ENCODE data around the gene RHEB. TPM values are rescaled to one million over a fixed set of nuclear protein-coding genes. Genes with fewer than 3 reads are reported as not detected.

RHEB gene
- total RNA-seq, 2 experiments from 2014 or later = 86.8 to 90.7 TPM

DNA sequence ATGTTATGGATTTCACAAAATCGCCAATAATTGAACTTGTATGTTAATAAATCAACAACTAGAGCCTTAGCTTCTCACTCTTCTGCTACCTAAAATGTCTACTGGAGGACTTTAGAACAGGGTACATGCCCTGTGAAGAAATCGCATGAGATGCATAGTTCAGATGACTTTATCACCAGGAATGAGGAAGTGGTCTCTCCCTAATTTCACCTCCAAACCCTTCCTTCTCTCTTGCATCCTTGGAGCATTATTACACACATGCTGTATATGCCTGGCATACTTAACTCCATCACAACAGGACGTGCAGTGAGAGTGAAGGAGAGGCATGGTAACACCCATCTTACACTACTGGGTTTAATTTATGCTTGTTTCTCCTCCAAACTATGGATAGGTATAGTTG lies 27.8 kb downstream of the RHEB start:
- ChIA-PET CTCF (interaction anchor here (0.9 to 2.1 kb wide), 2 partner anchors 9 to 21 kb away, joined by 3 to 6 read pairs; no protein-coding TSS in a partner anchor), POLR2A (interaction anchor here (0.6 kb wide), 1 partner anchor 13 kb away, joined by 3 read pairs; no protein-coding TSS in a partner anchor)
- no peak overlapping the region for H3K4me3 Mint-ChIP-seq
- no peaks in the 10 kb centered on the region for H3K27me3 Mint-ChIP-seq
- H3K36me3 Mint-ChIP-seq (ENCODE audit: low read depth) = peaks cover 24% of the 10 kb centered on the region
- no peaks in the 10 kb centered on the region for H3K9me3 Mint-ChIP-seq
- no peak for DNase-seq
- peaks cover 22% of the 10 kb centered on the region for H3K4me1 Mint-ChIP-seq
- no peak overlapping the region for H3K27ac Mint-ChIP-seq

DNA sequence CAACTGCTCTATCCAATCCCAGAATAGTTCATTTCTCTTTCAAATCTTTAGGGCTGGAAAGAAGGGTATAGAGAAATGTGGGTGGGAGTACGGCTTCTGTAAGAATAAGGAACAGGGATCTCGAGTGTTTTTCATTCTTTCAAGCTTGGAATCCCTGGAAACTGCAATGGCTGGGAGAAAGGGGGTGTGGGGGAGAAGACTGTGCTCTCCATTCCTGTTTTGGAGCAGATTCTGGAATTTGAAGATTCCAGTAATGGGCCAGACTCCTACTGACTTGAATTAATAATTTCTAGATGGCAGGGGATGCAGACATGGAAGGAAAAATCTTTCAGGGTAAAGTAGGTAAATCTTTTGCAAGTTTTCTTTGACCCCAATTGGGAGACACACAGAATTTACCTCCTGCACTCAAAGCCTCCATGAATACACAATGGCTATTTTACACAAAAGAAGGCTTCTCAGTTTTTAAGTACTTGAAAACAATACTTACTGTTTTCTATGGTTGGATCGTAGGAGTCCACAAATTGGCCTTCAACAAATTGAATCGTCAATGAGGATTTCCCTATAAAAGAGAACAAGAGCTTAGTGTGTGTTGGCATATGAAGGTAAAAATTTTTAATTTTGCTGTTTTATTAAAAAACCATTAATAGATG lies 29.1 kb downstream of the RHEB start:
- H3K9me3 Mint-ChIP-seq = no peaks in the 10 kb centered on the region
- POLR2A ChIA-PET = no interaction called here
- CTCF ChIA-PET = interaction anchor here (2.1 kb wide), 1 partner anchor 7 kb away, joined by 6 read pairs; no protein-coding TSS in a partner anchor
- DNase-seq = no peak
- H3K27me3 Mint-ChIP-seq = no peaks in the 10 kb centered on the region
- peaks cover 34% of the 10 kb centered on the region for H3K36me3 Mint-ChIP-seq (ENCODE audit: low read depth)
- H3K4me3 Mint-ChIP-seq = no peak overlapping the region
- no peak overlapping the region for H3K27ac Mint-ChIP-seq
- H3K4me1 Mint-ChIP-seq = peaks cover 20% of the 10 kb centered on the region

DNA sequence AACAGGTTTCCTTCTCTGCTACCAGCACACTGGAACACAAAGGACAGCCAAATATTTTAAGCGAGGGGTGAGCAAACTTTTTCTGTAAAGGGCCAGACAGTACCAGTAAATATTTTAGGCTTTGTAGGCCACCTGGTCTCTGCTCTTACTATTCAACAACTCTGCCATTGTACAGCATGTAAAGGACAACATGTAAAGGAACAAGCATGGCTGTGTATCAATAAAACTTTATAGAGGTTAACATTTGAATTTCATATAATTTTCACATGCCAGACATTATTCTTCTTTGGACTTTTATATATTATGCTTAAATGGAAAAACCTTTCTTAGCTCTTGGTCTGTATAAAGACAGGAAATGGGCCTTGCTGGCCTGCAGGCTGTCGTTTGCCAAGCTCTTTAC lies 30.2 kb downstream of the RHEB start:
- Mint-ChIP-seq H3K4me3 (no peak overlapping the region), H3K36me3 (ENCODE audit: low read depth) (peaks cover 41% of the 10 kb centered on the region), H3K9me3 (no peaks in the 10 kb centered on the region), H3K4me1 (peaks cover 15% of the 10 kb centered on the region), H3K27me3 (no peaks in the 10 kb centered on the region), H3K27ac (no peak overlapping the region)
- no peak for DNase-seq
- CTCF ChIA-PET = no interaction called here
- POLR2A ChIA-PET = no interaction called here

DNA sequence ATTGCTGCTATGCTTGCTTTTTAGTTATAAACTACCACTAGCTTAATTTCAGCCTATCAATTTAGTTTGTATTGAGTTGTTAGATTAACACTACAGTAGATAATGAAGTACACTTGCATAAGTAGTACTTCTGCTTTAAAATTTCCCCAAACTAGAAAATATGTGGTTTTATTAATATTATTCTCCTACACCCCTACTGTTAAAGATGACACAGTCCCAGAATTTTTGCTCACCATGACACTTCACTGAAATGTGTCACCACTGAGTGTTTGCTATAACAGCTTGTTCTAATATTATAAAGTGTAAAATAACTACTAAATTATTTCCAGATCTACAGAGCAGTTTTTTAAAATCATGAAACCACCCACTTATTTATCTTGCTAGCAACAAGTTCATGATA lies 31.6 kb downstream of the RHEB start:
- DNase-seq = no peak
- CTCF ChIA-PET = interaction anchor here (1.1 to 1.6 kb wide), 2 partner anchors 9 to 11 kb away, joined by 3 to 4 read pairs; no protein-coding TSS in a partner anchor
- Mint-ChIP-seq H3K36me3 (ENCODE audit: low read depth) (peaks cover 51% of the 10 kb centered on the region), H3K27ac (no peak overlapping the region), H3K4me1 (peaks cover 7% of the 10 kb centered on the region), H3K9me3 (no peaks in the 10 kb centered on the region), H3K4me3 (no peak overlapping the region), H3K27me3 (no peaks in the 10 kb centered on the region)
- POLR2A ChIA-PET = no interaction called here

DNA sequence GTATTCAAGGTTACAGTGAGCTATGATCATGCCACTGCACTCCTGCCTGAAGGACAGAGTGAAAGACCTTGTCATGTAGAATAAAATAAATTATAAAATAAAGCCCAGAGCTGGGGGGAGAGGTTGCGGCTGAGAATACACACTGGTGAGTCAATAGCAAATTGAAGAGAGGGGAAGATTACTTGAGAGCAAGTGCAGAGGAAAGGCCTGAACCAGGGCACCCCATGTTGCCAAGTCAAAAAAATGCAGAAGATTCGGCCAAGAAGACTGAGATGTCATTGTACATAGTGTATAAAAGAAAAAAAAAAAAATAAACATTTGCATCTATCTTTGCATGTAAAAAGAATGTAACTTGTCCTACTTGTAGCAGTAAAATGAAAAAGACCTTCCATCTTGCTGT lies 32.5 kb downstream of the RHEB start:
- CTCF ChIA-PET = interaction anchor here (1.1 to 1.8 kb wide), 2 partner anchors 12 to 38 kb away, joined by 3 to 5 read pairs; no protein-coding TSS in a partner anchor
- H3K27me3 Mint-ChIP-seq = no peaks in the 10 kb centered on the region
- no peaks in the 10 kb centered on the region for H3K9me3 Mint-ChIP-seq
- POLR2A ChIA-PET = no interaction called here
- H3K36me3 Mint-ChIP-seq (ENCODE audit: low read depth) = peaks cover 60% of the 10 kb centered on the region
- no peak overlapping the region for H3K27ac Mint-ChIP-seq
- peaks cover 14% of the 10 kb centered on the region for H3K4me1 Mint-ChIP-seq
- no peak overlapping the region for H3K4me3 Mint-ChIP-seq
- DNase-seq = no peak

DNA sequence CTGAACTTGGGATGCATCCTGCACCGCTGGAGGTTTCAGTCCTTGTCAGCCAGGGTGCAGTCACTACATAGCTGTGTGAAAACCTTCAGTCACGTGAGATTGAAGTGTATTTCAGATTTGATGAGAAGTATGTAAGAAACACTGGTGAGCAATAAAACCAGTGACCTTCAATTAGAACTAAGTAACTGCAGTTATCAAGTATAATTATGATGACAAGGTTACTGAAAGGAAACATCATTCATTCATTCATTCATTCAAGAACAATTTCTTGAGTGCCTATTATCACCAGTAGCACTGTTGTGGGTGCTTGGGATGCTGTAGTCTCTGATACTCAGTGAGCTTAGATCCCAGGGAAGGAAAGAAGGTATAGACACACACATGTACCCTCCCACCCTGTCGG lies 33.6 kb downstream of the RHEB start:
- CTCF ChIA-PET = interaction anchor here (0.6 to 1.8 kb wide), 4 partner anchors 15 to 37 kb away, joined by 3 to 5 read pairs (median 3); no protein-coding TSS in a partner anchor
- no peak overlapping the region for H3K27ac Mint-ChIP-seq
- no peak for DNase-seq

DNA sequence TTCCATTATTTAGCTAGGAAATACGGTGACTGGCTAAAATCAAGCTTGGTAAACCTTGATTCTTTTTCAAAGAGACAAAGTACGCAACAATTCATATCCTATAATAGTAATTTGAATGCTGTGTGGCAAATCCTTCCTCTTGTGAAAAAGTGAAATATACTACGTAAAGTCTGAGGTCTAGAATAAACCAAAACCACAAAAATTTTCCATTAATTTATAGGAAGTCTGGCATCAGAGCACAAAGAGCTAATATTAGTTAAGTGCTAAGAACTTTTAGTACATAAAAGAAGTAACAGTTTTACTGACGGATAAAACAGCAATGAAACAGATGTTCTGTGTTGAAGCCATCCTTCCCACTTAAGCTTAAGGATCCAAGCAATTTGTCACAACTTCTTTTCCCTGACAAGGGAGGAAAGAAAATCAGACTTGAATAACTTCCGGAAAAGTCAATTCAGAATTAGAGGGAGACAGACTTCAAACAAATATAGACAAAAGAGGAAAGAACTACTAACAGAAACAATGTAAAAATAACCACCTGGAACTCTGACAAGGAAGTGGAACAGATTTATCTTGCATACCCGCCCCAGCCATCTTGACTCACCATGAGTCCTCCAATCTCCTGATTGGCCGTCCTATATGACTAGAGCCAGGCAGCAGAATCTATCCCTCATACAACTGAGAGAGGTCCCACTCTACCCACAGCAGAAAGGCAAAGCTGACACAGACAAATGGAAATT lies 34.6 kb downstream of the RHEB start:
- Mint-ChIP-seq H3K27me3 (no peaks in the 10 kb centered on the region), H3K4me1 (peaks cover 18% of the 10 kb centered on the region), H3K9me3 (no peaks in the 10 kb centered on the region), H3K27ac (no peak overlapping the region), H3K4me3 (no peak overlapping the region), H3K36me3 (ENCODE audit: low read depth) (peaks cover 65% of the 10 kb centered on the region)
- ChIA-PET POLR2A (interaction anchor here (0.6 kb wide), 1 partner anchor 25 kb away, joined by 3 read pairs; no protein-coding TSS in a partner anchor), CTCF (interaction anchor here (0.8 to 1.4 kb wide), 3 partner anchors 14 to 20 kb away, joined by 3 to 4 read pairs (median 3); no protein-coding TSS in a partner anchor)
- no peak for DNase-seq

More for the DNA sequence above, 33.6 kb downstream of the RHEB start:
- Mint-ChIP-seq H3K36me3 (ENCODE audit: low read depth) (peaks cover 69% of the 10 kb centered on the region), H3K4me1 (peaks cover 16% of the 10 kb centered on the region), H3K9me3 (no peaks in the 10 kb centered on the region), H3K27me3 (no peaks in the 10 kb centered on the region), H3K4me3 (no peak overlapping the region)
- POLR2A ChIA-PET = no interaction called here

DNA sequence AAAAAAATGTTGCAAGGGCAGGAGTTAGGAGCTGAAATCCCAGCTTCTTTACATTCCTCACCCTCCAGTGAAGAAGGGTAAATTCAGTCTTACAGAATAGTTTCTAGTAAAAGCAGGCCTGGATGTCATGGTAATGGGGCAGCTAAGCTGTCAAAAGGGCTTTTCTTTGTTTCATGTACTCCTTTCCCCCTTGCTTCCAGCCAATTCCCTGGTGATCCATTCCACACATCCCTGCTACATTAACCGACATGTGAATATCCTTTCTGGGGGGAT lies 36.0 kb downstream of the RHEB start:
- CTCF ChIA-PET = interaction anchor here (2.1 kb wide), 1 partner anchor 8 kb away, joined by 6 read pairs; no protein-coding TSS in a partner anchor

DNA sequence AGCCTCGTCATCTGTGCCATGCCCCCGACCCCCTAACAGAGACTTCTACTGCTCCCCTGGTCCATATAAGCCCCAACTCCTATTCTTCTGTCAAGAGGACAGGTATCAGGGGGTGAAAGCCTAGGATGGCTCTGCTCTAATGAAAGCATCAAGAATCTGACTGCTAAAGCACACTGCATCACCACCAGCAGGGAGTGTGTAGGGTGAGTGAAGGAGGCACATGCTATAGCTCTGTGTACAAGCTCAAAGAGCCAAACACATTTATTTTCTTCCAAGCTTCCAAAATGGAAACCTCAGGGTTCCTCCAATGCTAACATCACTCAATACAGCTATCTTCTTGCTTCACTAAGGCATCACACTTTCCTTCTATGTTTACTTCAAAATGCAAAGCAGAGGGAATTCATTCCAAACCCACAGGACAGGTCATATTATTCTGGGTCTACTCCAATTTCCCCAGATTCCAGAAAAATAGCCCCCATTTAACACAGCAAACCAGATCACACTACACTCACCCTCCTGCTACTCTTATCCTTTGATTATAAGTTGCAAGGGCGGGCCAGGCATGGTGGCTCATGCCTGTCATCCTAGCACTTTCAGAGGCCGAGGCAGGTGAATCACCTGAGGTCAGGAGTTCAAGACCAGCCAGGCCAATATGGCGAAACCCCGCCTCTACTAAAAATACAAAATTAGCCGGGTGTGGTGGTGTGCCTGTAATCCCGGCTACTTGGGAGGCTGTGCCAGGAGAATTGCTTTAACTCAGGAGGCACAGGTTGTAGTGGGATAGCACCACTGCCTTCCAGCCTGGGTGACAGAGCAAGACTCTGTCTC lies 36.6 kb downstream of the RHEB start:
- H3K4me1 Mint-ChIP-seq = peaks cover 25% of the 10 kb centered on the region
- H3K9me3 Mint-ChIP-seq = no peaks in the 10 kb centered on the region
- ChIA-PET POLR2A (no interaction called here), CTCF (interaction anchor here (0.6 to 2.1 kb wide), 2 partner anchors 8 to 55 kb away, joined by 5 to 6 read pairs; no protein-coding TSS in a partner anchor)
- H3K4me3 Mint-ChIP-seq = no peak overlapping the region
- DNase-seq = no peak
- no peaks in the 10 kb centered on the region for H3K27me3 Mint-ChIP-seq
- H3K27ac Mint-ChIP-seq = no peak overlapping the region
- peaks cover 59% of the 10 kb centered on the region for H3K36me3 Mint-ChIP-seq (ENCODE audit: low read depth)

More for the DNA sequence above, 36.0 kb downstream of the RHEB start:
- POLR2A ChIA-PET = no interaction called here
- Mint-ChIP-seq H3K27ac (no peak overlapping the region), H3K9me3 (no peaks in the 10 kb centered on the region), H3K36me3 (ENCODE audit: low read depth) (peaks cover 59% of the 10 kb centered on the region), H3K4me3 (no peak overlapping the region), H3K4me1 (peaks cover 25% of the 10 kb centered on the region), H3K27me3 (no peaks in the 10 kb centered on the region)
- DNase-seq = no peak

DNA sequence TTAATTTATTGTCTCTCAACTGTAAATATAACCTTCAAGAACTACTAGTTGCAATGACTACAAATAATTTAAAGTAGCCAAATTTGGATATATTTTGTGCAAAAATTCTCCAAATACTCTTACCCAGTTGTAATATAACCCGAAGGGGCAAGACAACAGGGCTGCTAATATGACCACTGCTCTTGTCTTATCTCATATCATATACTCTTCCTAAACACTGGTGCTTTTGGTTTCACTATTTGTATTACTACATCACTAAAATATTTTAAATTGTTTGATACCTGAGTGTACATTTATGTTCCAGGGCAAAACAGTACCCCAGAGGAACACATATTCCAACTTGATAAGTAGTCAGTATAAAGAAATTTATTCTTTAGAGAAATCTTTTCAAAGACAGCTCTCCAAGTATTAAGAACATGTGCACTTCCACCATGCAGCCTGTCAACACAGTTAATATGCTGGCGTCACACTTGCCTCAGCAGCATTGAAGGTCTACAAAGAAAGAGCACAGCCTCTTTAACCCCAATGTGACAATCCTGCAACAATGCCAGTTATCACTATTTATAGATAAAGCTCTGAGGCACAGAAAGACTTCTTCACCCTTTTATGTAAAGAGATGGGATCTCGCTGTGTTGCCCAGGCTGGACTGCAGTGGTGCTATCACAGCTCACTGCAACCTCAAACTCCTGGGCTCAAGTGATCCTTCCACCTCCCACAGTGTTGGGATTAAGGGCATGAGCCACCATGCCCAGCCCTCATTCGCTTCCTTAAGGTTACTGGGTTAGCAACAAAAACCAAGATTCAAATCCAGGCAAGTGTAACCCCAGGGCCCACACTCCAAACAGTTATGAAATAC lies 37.8 kb downstream of the RHEB start:
- Mint-ChIP-seq H3K4me3 (no peak overlapping the region), H3K27me3 (no peaks in the 10 kb centered on the region), H3K27ac (no peak overlapping the region), H3K9me3 (no peaks in the 10 kb centered on the region), H3K36me3 (ENCODE audit: low read depth) (peaks cover 61% of the 10 kb centered on the region), H3K4me1 (peaks cover 25% of the 10 kb centered on the region)
- ChIA-PET CTCF (interaction anchor here (2.1 kb wide), 1 partner anchor 9 kb away, joined by 6 read pairs; no protein-coding TSS in a partner anchor), POLR2A (no interaction called here)
- no peak for DNase-seq

DNA sequence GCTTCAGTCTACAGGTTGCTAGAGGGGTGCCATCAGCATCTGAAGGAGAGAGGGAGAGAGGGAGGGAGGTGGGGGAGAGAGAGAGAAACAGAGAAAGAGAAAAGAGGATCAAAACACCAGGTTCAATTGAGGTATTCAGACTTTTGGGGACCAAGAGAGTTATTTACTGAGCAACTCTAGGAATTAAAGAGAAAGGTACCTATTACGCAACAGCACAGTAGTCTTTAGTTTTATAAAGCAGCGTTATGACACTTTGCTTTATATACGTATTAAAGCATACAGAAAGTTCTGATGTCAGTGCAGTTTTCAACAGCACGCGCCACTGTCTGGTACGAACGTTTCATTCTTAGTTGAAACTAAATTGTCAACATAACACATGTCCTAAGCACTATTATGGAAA lies 41.8 kb downstream of the RHEB start:
- no peak overlapping the region for H3K27ac Mint-ChIP-seq
- H3K4me1 Mint-ChIP-seq = peaks cover 39% of the 10 kb centered on the region
- no peak overlapping the region for H3K4me3 Mint-ChIP-seq
- no peaks in the 10 kb centered on the region for H3K27me3 Mint-ChIP-seq
- ChIA-PET POLR2A (no interaction called here), CTCF (no interaction called here)
- H3K36me3 Mint-ChIP-seq (ENCODE audit: low read depth) = peaks cover 58% of the 10 kb centered on the region
- no peak for DNase-seq
- H3K9me3 Mint-ChIP-seq = no peaks in the 10 kb centered on the region
